NCI-H748 (cell line): ENCODE measurements around the gene C21orf58.
A peak's percentile ranks its signal among the peaks of the same experiment; 100 is the strongest.
"Not testable (repeated sequence)": the region's sequence is repeated elsewhere in the genome, so short reads cannot be mapped to it uniquely, and the experiment has no call there.

Experiments used
- DNase-seq: peaks from one replicate; lab custom pipeline; 2025; ENCODE audit not compliant: unreplicated experiment; lab: John Stamatoyannopoulos, UW

The C21orf58 gene

DNA sequence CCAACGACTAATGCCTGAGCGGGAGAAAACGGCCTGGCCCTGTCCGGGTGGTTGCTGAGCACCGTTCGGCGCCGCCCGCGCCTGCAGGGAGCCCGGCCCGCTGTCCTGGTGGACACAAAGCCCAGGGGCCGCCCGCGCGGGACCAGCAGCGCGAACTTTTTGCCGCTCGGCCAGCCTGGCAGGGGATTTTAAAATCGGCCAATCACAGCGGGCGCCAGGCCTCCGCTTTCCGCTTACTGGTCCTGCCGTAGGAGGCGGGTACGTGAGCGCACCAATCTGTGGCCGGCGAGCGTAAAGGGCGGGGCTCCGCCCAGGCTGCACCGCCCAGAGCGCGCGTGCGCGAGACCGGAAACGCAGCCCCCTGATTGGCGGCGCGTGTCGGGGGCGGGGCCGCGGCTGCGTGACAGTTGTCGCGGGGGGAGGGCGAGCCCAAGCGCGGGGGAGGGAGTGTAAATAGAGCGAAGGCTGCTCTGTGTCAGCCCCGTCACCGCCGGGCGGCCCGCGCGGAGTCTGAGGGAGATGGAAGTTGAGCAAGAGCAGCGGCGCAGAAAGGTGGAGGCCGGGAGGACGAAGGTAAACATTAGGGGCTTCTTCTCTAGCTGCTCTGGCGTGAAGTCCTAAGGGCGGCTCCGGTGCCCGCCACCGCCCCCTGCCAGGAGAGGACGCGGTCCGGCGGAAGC lies at the start of gene C21orf58, which contains the start of gene PCNT:
Gene C21orf58 (minus strand): TSS at position 161 of the 680 bp plus-strand sequence. CDS start 1,132 bp downstream, outside the sequence.
Gene PCNT (plus strand): TSS at position 447 of the 680 bp plus-strand sequence. CDS start 73 bp downstream, at position 520.
- DNase-seq: peak; percentile 97

DNA sequence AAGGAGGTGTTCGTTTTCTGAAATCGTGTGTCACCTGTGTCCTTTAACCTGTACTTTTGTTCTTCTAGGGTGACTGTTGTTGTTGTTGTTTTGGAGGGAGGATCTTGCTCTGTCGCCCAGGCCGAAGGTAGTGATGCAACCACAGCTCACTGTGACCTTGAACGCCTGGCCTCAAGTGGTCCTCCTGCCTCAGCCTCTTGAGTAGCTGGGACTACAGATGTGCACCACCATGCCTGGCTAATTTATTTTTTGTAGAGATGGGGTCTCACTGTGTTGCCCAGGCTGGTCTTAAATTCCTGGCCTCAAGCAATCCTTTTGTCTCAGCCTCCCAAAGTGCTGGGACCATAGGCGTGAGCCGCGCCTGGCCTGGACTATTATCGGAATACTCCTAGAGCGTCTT lies 49.3 kb upstream of the C21orf58 start:
- not testable (repeated sequence) for DNase-seq

DNA sequence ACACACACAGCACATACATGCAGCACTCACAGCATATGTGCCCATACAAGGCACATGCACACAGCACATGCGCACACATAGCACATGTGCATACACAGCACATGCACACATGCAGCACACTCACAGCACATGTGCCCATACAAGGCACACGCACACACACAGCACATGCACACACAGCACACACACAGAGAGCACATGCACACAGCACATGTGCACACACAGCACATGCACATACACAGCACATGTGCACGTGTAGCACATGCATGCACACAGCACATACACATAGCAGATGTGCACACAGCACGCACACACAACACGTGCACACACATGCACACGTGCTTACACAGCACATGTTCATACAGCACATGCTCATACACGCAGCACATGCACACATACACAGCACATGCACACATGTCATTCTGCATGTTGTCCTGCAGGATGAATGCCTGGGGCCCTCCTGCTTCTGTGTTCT lies 48.4 kb upstream of the C21orf58 start:
- no peak for DNase-seq

DNA sequence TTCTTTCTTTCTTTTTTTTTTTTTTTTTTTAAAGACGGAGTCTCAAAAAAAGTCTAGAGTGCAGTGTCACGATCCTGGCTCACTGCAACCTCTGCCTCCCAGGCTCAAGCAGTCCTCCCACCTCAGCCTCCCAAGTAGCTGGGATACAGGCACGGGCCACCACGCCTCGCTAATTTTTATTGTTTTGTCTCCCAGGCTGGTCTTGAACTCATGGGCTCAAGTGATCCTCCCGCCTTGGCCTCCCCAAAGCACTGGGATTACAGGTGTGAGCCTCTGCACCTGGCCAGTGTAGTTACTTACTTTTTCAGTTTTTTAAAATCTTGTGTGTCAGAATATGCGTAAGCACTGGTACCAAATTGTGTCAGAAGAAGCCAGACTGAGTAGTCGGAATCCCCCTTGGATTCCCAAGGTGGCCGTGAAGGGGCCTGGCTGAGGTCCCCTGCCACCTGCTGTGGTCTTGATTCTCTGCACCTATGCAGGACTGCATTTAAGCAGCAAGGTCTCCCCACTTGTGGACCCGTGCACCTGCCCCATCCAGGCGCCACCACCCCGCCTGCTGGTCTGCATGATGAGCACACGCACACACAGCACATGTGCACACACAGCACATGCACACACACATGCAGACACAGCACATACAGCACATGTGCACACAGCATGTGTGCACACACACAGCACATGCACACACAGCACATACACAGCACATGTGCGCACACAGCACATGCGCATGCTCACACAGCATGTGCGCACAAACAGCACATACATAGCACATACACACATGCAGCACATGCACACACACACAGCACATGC lies 47.7 kb upstream of the C21orf58 start:
- DNase-seq: no peak

DNA sequence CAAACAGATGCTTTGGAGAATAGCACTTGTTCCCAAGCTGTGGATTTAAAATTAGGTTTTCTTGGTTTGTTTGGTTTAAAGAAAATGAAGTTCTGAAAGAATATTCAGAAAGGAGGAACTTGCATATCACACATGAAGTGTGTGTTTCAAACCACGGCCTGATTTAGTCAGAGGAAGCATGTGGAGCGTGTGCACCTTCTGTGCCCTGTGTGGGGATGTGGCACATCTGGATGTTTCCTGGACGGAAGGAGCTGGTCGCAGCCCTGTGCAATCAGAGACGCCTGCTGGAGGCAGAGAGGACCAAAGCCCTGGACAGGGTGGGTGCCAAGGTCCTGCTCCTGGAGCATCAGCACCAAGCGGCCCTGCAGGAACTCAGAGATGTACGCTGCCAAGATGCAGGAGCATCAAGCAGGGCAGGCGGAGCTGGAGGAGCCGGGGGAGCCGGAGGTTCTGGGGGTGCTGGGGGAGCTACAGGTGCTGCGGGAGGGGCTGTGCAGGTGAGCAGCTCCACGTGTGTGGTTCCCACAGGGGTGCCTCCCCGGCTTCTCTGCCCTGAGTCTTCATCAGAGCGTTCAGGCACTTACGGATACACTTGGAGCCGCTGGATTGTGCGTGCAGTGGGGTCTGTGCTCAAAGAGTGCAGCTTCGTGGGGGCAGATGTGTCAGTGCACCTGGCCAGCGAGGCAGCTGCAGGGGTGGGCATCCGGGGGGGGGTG lies 46.0 kb upstream of the C21orf58 start:
- DNase-seq: no peak

DNA sequence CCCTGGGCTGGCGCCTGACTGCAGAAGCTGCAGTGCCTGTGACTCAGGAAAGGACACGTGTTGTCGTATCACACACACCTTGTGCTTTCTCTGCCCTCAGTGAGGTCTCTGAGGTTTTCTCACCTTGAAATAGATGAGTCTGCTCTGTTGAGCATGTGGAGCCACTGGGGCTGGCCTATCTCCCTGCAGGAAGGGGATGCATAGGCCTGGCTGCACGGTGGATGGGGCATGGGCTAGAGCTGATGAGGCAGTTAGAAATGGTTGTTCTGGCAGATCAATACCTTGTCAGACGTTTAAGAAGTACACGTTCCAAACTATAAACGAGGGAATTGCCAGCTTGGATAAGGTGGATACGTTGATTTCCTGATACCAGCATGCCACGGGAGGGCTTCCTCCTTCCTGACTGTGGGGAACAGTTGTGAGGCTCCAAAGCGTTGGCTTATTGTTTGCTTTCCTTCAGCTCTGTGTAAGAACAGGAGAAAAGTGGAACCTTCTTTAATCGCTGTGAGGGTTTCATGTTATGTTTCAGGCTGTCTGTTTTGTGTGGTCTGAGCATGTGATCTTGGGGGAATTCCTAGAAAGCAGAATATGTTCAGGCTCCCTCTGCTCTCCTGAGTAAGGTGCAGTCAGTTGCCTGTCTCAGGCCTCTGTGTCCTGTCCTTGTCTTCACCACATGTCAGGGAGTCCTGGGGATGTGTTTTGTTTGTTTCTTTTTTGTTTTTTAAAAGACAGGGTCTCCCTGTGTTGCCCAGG lies 45.0 kb upstream of the C21orf58 start:
- DNase-seq: no peak

DNA sequence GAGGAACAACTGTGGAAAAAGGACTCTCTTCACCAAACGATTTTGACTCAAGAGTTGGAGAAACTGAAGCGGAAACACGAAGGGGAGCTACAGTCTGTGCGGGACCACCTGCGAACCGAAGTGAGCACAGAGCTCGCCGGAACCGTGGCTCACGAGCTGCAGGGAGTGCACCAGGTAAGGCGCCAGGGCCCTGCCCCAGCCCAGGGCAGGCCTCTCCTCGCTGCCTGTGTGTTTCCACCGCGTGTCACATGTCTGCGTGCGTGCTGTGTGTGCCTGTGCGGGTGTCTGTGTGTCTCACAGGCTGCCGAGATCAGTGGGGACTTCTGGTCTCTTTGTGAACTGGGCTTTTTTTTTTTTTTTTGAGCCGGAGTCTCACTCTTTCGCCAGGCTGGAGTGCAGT lies 43.3 kb upstream of the C21orf58 start:
- DNase-seq: no peak

DNA sequence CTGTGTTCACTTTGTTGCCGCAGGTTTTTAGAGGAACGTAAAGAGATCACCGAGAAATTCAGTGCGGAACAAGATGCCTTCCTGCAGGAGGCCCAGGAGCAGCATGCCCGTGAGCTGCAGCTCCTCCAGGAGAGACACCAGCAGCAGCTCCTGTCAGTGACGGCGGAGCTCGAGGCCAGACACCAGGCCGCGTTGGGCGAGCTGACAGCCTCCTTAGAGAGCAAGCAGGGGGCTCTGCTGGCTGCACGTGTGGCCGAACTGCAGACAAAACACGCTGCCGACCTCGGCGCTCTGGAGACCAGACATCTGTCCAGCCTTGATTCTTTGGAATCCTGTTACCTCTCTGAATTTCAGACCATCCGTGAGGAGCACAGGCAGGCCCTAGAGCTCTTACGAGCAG lies 42.9 kb upstream of the C21orf58 start:
- no peak for DNase-seq

DNA sequence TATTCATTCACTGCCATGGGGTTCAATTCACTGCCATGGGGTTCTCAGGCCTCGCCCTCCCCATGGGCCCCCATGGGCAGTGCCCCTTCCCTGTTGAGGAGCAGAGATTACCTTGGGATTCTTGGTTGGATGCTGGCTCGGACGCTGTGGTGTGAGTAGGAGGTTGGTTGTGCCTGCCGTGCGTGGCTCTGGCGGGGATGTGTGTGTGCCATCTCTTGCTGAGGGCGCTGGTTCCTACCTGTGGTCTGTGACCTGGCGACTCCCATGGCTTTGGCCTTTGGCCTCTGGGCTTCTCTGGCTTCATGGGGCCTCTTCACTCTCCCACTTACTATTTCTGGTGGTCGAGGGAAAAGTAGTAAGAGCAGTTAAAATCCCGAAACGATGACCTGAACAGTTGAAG lies 42.4 kb upstream of the C21orf58 start:
- DNase-seq: no peak

DNA sequence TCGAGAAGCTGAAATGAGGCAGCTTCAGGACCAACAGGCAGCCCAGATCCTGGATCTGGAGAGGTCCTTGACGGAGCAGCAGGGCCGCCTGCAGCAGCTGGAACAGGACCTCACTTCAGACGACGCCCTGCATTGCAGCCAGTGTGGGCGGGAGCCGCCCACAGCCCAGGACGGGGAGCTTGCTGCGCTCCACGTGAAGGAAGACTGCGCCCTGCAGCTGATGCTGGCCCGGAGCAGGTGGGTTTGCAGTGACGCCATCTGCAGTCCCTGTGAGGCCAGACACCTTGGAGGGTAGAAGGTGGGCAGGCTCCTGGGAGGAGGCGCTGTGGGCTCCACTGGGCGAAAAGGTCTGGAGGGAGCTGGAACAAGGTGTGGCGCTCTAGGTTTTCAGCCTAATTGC lies 40.0 kb upstream of the C21orf58 start:
- no peak for DNase-seq

DNA sequence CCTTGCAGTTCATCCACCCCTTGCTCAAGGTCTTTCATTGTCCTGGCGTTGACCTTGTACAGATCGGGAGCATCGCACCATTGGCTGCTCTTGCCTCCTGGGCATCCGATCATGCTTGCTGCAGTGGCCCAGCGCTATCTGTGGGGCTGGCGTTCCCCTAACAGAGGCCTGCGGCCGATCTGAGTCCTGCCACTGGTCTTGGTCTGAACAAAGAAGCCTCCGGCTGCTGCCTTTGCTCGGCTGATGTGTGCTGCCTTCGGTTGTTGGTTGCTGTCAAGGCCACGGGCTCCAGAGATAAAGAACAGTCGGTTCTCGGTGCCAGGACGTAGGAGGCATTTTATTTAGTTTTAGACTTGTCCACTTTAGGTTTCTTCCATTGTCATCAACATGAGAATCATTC lies 39.3 kb upstream of the C21orf58 start:
- DNase-seq: no peak

DNA sequence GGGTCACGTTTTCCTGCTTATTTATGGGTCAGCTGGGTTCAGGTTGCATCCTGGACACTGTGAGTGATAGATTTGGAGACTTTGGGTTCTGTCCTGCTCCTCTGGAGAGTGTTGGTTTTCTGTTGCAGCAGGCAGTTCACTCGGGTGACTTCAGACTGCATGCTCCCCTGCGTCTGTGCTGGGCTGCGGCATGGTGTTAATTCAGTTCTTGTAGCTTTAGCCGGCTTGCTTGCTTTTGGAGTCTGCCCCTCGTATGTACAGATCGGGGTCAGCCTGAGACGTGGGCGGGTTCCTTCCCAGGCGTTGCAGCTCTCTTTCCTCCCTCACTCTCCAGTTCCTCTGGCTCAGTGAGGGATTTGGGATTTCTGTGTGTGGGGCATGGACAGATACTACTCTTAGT lies 38.3 kb upstream of the C21orf58 start:
- no peak for DNase-seq

DNA sequence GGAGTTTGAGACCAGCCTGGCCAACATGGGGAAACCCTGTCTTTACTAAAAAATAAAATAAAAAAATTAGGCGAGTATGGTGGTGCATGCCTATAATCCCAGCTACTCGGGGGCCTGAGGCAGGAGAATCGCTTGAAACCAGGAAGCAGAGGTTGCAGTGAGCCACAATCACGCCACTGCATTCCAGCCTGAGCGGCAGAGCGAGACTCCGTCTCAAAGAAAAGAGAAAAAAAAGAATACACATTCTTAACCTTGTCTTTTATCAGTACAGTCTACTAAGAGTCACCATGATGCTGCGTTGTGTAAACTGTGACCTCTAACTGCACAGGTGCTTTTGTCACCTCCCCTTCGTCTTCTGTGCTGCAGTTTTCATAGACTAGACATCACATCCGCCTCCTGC lies 37.5 kb upstream of the C21orf58 start:
- no peak for DNase-seq

DNA sequence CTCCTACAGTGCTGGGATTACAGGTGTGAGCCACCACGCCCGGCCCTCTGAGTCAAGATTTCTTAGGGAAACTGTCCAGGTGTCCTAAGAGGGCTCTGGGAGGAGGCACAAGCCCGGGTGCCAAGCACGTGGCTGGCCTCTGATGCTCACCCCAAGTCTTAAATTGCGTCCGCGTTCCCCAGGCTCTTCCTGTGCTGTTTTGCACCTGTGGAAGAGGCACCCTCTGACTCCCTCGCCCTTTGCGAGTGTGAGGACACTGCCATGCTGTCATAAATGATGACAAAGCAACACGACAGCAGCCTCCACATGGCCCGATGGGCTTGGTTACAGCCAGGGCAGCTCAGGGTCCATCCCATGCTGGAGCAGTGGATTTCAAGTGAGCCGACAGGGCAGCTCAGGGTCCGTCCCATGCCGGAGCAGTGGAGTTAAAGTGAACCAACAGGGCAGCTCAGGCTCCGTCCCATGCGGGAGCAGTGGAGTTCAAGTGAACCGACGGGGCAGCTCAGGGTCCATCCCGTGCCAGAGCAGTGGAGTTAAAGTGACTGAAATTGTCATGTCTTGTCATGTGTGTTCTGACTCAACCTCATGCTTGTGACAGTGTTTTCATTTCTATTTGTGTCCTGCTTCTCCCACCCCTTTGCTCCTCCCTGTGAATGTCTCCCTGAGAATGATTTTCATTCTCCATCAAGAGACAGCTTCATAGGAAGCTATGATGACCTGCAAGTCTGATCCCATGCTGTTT lies 34.2 kb upstream of the C21orf58 start:
- DNase-seq: no peak

DNA sequence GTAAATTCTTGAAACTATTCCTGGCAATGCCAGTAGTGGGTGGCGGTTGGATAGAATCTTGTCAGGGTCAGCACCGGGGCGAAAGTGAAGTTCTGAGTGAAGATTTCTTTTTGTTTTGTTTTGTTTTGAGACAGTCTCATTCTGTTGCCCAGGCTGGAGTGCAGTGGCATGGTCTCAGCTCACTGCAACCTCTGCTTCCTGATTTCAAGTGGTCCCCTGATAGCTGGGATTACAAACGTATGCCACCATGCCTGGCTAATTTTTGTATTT lies 33.6 kb upstream of the C21orf58 start:
- DNase-seq: no peak

DNA sequence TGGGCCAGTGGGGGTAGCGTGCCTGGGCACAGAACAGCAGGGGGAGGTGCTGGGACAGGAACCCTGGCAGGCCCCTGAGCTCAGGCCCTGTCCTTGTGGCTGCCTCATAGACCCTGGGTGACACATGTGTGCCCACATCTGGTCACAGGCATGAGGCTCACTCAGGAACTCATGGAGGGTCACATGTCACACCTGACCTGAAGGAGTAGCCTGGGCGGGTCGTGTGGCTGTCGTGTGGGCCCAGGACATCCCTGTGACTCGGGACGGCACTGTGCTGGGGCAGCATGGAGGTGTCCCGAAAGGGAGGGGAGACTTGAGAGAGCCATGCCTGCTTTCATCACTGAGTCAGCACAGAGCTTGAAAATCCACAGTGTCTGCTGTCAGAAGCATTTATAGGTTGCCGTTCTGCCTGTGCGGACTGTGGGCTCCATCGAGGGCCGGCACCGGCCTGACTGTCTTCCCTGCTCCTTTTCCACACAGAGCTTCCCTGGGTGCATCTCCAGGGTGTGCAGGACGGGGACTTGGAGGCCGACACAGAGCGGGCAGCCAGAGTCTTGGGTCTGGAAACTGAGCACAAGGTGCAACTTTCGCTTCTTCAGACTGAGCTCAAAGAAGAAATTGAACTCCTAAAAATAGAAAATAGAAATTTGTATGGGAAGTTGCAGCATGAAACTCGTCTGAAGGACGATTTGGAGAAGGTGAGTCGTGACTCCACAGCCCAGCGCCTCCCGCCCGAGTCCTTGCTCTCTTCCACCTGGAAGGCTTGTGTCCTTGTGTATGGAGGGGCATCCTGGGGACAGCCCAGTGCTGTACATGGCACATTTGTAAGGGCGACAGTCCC lies 33.0 kb upstream of the C21orf58 start:
- DNase-seq: no peak

DNA sequence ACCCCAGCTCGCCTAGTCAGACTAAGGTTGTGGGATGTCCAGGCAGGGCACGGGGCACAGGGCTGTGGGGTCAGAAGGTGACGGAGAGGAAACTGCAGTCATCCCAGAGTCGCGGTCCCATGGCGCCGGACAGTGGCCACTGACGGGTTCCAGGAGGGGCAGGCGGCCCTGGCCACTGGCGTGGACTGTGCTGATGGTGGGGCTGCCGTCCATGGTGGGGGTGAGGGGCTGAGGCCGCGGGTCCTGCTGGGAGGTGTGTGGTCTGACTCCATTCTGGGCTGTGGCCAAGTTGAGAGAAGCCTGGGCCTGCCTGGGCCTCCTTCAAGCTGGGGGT lies 32.3 kb upstream of the C21orf58 start:
- DNase-seq: no peak

DNA sequence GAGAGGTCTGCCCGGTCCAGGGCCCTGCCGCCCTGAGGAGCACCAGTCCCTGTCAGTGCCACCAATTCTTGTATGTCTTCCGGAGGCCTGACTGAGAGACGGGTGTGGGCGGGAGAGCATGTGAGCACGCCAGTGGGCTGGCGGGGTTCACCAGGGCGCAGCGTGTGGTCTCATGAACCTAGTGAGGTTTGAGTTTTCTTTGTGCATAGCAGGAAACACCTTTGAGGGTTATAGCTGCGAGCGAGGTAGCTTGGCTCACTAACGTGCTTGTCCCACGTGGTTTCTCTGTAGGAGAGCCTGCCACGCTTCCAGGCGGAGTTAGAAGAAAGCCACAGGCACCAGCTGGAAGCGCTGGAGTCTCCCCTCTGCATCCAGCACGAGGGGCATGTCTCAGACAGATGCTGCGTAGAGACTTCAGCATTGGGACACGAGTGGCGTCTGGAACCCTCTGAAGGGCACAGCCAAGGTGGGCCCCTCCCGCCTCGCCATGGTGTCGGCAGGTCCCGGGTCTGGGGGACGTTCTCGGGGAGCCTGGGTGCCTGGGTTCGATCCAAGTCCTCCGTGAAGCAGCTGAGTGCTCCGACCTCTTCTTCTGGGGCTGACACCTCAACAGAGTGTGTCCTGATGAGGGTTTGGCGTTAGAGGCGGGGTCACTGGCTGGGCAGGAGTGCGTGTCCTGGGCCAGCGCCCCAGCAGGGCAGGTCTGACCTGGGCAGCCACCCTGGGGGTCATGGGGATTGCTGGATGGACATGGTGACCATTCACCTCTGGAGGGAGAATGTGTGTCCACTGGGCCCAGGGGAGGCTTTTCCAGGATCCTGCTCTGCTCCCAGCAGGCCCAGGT lies 31.7 kb upstream of the C21orf58 start:
- no peak for DNase-seq

DNA sequence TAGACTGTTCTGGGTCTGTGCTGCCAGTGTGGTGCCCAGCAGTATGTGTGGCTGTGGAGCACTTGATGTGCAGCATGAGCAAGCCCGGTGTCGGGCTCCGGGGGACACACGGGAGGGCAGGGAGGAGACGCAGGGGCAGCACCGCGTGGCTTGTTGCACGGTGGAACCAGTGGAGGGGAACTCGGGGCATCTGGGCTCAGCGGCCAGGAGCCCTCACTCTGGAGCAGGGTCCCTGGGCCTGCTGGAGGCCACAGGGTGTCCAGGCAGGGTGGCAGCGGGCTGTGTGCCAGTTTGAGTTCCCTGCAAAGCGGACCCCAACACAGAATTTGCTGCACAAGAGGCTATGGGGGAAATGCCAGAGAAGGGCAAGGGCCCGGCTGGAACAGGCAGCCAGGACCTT lies 30.8 kb upstream of the C21orf58 start:
- DNase-seq: no peak
